Uterus (tissue), 4 donors: ENCODE measurements around the gene POU2F1. TPM values are rescaled to one million over a fixed set of nuclear protein-coding genes. Genes with fewer than 3 reads are reported as not detected.
A peak's percentile ranks its signal among the peaks of the same experiment; 100 is the strongest.

Experiments
- DNase-seq, 2 donors: peaks; one replicate each; pipeline ENCODE4 v3.0.0-alpha.2; 2019 to 2020
- H3K27ac ChIP-seq, 2 donors: fragments of 200-600 bp; sonication (generic); 1 replicate in 1 of 2; 2 replicates in 1 of 2; pipeline ENCODE4 v1.5.1; 2016 to 2018
- H3K27me3 ChIP-seq, 2 donors: fragments of 200-600 bp; sonication (generic); one replicate each; pipeline ENCODE4 v1.5.1; 2018 to 2019; ENCODE audit warnings: control low read depth in 1 of 2
- H3K36me3 ChIP-seq, 2 donors: fragments of 200-600 bp; sonication (generic); one replicate each; pipeline ENCODE4 v1.5.1; 2019; ENCODE audit warnings: control low read depth in 1 of 2
- H3K4me1 ChIP-seq, 2 donors: fragments of 200-600 bp; sonication (generic); one replicate each; pipeline ENCODE4 v1.5.1; 2018 to 2019; ENCODE audit warnings: control low read depth in 1 of 2
- H3K4me3 ChIP-seq, 2 donors: fragments of 200-600 bp; sonication (generic); 1 replicate in 1 of 2; 2 replicates in 1 of 2; pipeline ENCODE4 v1.5.1; 2018 to 2019; ENCODE audit warnings: mild to moderate bottlenecking in 1 of 2
- H3K9me3 ChIP-seq, 2 donors: fragments of 200-600 bp; sonication (generic); one replicate each; pipeline ENCODE4 v1.5.1; 2019; ENCODE audit warnings: control low read depth in 1 of 2
- POLR2A ChIP-seq, 2 donors: fragments of 450-650 bp; IDR thresholded peaks; one replicate each; pipeline ENCODE4 v1.6.1; 2016; ENCODE audit warnings: antibody characterized with exemption in 2 of 2, mild to moderate bottlenecking in 1 of 2, moderate library complexity in 1 of 2
- intact Hi-C: fragments of 100-400 bp; cut with DNase I; formaldehyde crosslinking; loops from one replicate; pipeline ENCODE4 v1.15.1; 2023; ENCODE audit warnings: low total_unique reads
- total RNA-seq, 4 donors: library from RNA; depleted of rRNA in 3 of 4; stranded (reverse); fragments of >200 nt in 3 of 4; gene quantifications; one replicate each; pipeline versions ENCODE4 v1.1.0 to v1.2.4, GENCODE V29; 2014 to 2023
- TF ChIP-seq, protein P1 (sequence below), 4 experiments: fragments of 200-600 bp in 2 of 4; fragments of 450-650 bp in 2 of 4; sonication (generic) in 2 of 4; IDR thresholded peaks; one replicate each; pipeline ENCODE4 v1.5.1; 2016 to 2019; ENCODE audit warnings: antibody characterized with exemption in 4 of 4, mild to moderate bottlenecking in 2 of 4, moderate library complexity in 1 of 4
- donor health status: DM: yes; HTN: yes; CAD: no.

Gene POU2F1
- total RNA-seq, 4 donors from 2014 or later = 9.7 to 50.8 (median 32.2) TPM

DNA sequence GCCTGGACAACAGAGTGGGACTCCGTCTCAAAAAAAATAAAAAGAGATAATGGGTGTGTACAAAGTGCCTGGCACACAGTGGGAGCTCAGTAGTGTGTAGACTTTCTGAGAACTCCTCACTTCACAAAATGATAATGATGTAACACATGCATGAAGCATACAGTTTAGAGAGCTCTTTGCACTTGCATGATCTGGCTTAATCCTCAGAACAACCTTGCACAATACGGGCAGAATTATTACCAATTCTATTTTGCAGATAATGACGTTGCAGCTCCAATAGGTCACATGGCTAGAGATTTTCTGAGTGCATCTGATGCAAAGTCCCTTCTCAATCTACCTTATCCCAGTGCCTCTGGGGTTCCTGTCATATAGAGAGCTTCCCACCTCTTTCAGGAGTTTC lies 226.3 kb downstream of the POU2F1 start:
- no peak for DNase-seq
- Histone ChIP-seq H3K4me3 (no peak overlapping the region), H3K4me1 (no peaks in the 10 kb centered on the region), H3K27me3 (no peaks in the 10 kb centered on the region), H3K9me3 (no peaks in the 10 kb centered on the region), H3K36me3 (no peaks in the 10 kb centered on the region), H3K27ac (no peak overlapping the region)
- intact Hi-C loops = no loop called here
- no peak for TF ChIP-seq POLR2A (IDR thresholded peaks at IDR 0.05)
- TF ChIP-seq, protein P1, sequence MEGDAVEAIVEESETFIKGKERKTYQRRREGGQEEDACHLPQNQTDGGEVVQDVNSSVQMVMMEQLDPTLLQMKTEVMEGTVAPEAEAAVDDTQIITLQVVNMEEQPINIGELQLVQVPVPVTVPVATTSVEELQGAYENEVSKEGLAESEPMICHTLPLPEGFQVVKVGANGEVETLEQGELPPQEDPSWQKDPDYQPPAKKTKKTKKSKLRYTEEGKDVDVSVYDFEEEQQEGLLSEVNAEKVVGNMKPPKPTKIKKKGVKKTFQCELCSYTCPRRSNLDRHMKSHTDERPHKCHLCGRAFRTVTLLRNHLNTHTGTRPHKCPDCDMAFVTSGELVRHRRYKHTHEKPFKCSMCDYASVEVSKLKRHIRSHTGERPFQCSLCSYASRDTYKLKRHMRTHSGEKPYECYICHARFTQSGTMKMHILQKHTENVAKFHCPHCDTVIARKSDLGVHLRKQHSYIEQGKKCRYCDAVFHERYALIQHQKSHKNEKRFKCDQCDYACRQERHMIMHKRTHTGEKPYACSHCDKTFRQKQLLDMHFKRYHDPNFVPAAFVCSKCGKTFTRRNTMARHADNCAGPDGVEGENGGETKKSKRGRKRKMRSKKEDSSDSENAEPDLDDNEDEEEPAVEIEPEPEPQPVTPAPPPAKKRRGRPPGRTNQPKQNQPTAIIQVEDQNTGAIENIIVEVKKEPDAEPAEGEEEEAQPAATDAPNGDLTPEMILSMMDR (IDR thresholded peaks at IDR 0.05) = no peak

DNA sequence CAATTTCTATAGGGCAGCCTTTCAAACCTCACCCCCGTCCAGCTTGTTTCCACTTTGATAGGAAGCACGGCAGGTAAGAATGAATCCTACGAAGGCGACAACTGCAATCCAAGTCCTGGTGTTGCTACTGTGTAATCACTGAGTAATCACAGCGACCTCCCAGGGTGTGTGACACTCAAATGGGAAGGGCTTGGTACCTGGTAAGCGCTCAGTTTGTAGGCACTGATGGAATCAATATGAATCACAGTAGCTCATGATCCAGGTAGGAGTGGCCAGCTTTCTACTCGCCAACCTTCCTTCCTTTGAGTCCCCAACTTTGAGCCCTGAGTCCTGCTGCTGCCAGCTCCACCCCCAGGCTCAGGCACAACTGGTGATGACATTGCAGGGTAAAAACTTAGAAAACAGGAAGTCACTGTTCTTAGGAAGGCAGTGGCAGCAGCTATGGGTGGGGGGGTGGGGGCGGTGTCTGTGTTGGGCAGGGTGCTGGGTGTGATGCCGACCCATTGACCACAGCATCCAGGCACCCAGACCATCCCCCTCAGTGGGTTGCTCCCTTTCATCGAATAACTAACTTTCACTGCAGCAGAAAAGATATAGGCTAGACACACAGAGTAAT lies 226.9 kb downstream of the POU2F1 start:
- Histone ChIP-seq H3K27ac (no peak overlapping the region), H3K9me3 (no peaks in the 10 kb centered on the region), H3K4me3 (no peak overlapping the region), H3K36me3 (no peaks in the 10 kb centered on the region), H3K27me3 (no peaks in the 10 kb centered on the region), H3K4me1 (no peaks in the 10 kb centered on the region)
- DNase-seq = peak in 1 of 2 donors; percentile 7
- TF ChIP-seq, protein P1 (IDR thresholded peaks at IDR 0.05) = no peak
- intact Hi-C loops = no loop called here

DNA sequence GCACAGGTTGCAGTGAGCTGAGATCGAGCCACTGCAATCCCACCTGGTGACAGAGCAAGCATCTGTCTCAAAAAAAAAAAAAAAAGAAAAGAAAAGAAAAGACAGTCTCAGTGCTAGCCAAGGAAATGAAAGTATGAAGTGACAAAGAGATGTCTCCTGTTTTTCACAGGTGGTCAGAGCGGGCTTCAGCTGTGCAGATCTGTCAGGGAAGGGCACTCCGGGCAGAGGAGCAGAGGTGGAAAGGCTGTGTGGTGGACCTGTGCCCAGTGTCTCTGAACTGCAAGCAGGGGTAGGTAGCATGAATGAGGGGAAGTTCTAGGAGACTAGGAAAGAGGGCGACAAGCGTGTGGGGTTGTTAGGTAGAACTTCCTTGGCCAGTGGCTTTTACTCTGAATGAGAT lies 230.2 kb downstream of the POU2F1 start:
- intact Hi-C loops = no loop called here
- TF ChIP-seq, protein P1 (IDR thresholded peaks at IDR 0.05) = no peak
- TF ChIP-seq POLR2A (IDR thresholded peaks at IDR 0.05) = no peak
- H3K4me3 ChIP-seq = no peak overlapping the region
- no peaks in the 10 kb centered on the region for H3K9me3 ChIP-seq
- no peak for DNase-seq
- no peaks in the 10 kb centered on the region for H3K4me1 ChIP-seq
- H3K36me3 ChIP-seq = no peaks in the 10 kb centered on the region
- no peak overlapping the region for H3K27ac ChIP-seq
- no peaks in the 10 kb centered on the region for H3K27me3 ChIP-seq

DNA sequence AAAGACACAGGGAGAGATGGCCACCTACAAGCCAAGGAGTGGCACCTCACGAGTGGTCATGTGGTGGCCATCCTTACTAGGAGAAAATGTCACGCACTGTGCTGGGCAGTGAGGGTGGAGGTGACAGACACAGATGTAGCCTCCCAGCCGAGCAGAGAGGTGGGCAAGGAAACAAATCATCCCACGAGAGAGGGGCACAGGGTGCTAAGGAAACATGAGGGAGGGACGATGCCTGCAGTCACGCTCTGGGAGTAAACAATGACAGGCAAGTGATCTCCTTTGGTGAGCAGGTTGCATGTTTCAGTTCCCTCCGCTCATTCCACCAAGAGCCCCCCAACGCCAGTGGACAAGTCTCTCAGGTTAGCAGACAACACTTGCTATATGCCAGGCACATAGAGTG lies 231.8 kb downstream of the POU2F1 start:
- Histone ChIP-seq H3K27me3 (no peaks in the 10 kb centered on the region), H3K27ac (no peak overlapping the region), H3K4me3 (no peak overlapping the region), H3K9me3 (no peaks in the 10 kb centered on the region), H3K36me3 (no peaks in the 10 kb centered on the region), H3K4me1 (no peaks in the 10 kb centered on the region)
- DNase-seq = no peak
- intact Hi-C loops = no loop called here
- TF ChIP-seq POLR2A (IDR thresholded peaks at IDR 0.05) = no peak
- TF ChIP-seq, protein P1 (IDR thresholded peaks at IDR 0.05) = no peak

DNA sequence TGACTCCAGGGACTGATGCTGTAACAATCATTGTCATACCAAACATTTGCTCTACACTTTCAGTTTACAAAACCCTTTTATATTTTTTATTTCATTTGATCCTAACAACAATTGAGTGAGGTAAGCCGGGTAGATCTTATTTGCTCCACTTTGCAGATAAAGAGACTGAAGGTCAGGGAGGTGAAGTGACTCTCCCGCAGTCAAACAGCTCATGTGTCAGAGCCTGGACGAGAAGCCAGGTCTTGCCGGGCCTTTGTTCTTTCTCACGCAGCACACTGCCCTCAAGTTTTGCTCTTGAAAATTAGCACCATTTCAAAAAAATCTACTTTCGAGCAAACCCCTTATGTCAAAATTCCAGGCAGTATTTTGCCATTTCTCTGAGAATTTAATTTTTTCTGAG lies 232.4 kb downstream of the POU2F1 start:
- Histone ChIP-seq H3K36me3 (no peaks in the 10 kb centered on the region), H3K9me3 (no peaks in the 10 kb centered on the region), H3K27me3 (no peaks in the 10 kb centered on the region), H3K27ac (no peak overlapping the region), H3K4me1 (no peaks in the 10 kb centered on the region), H3K4me3 (no peak overlapping the region)
- TF ChIP-seq POLR2A (IDR thresholded peaks at IDR 0.05) = no peak
- TF ChIP-seq, protein P1 (IDR thresholded peaks at IDR 0.05) = no peak
- intact Hi-C loops = no loop called here
- no peak for DNase-seq
